ENCODE results near the gene LSM10. TPM values are rescaled to one million over a fixed set of nuclear protein-coding genes. Genes with fewer than 3 reads are reported as not detected.

Gene LSM10
- total and polyA plus RNA-seq, 9 of the 15 experiments (the other 6 are each of a cell fraction or from before 2014, with no cell fraction given) = 13.2 to 146 (median 68.9) TPM

- TF ChIP-seq MITF (IDR thresholded peaks at IDR 0.05) (no peak; the same call in 1 of the 2 replicates), HNRNPH1 (optimal IDR thresholded peaks at IDR 0.05; ENCODE audit: low read depth, low read length) (no peak), ZFPM2 (CRISPR knock-in tag; IDR thresholded peaks at IDR 0.05) (no peak; the same call in 1 of the 2 replicates), NCOA6 (IDR thresholded peaks at IDR 0.05) (no peak), PTTG1 (tag; IDR thresholded peaks at IDR 0.05; ENCODE audit: low read depth) (no peak), LCOR (CRISPR knock-in tag; IDR thresholded peaks at IDR 0.05) (peak; percentile 92), NR0B1 (IDR thresholded peaks at IDR 0.05; ENCODE audit: partially characterized antibody) (no peak), ILK (tag; IDR thresholded peaks at IDR 0.05; ENCODE audit: borderline replicate concordance, low read depth) (no peak), ARID4B (CRISPR knock-in tag; IDR thresholded peaks at IDR 0.05) (peak; percentile 76), ZNF277 (CRISPR knock-in tag; IDR thresholded peaks at IDR 0.05; ENCODE audit: borderline replicate concordance) (no peak), PBX2 (CRISPR knock-in tag; IDR thresholded peaks at IDR 0.05; ENCODE audit: low read depth) (no peak), PBX2 (tag; conservative IDR thresholded peaks at IDR 0.05; ENCODE audit: low read depth) (0 out of 2 replicates have a peak, but pooled peaks have one; percentile 17), PREB (CRISPR knock-in tag; IDR thresholded peaks at IDR 0.05) (no peak)
Observed at GRCh38 chr1:36386265-36387140, 11.2 kb downstream of the LSM10 start (continued).

Data from K562 (cell line).